ENCODE measurements around the gene APMAP.
"Not testable (repeated sequence)": the region's sequence is repeated elsewhere in the genome, so short reads cannot be mapped to it uniquely, and the experiment has no call there.

APMAP gene

GRCh38 chr20:25006431-25007167 is 14.0 kb upstream of the APMAP start:
- no peak for DNase-seq

- no peak for DNase-seq
Observed at GRCh38 chr20:25005661-25006060, 13.1 kb upstream of the APMAP start.

GRCh38 chr20:25005220-25005619 is 12.7 kb upstream of the APMAP start:
- DNase-seq = no peak

GRCh38 chr20:25003002-25003401 is 10.5 kb upstream of the APMAP start:
- no peak for DNase-seq

- not testable (repeated sequence) for DNase-seq
Observed at GRCh38 chr20:25001323-25001722, 8.8 kb upstream of the APMAP start.

GRCh38 chr20:25000268-25000801 is 7.8 kb upstream of the APMAP start:
- DNase-seq = no peak

- DNase-seq = no peak
Observed at GRCh38 chr20:24999568-24999967, 7.0 kb upstream of the APMAP start.

GRCh38 chr20:24998631-24999445 is 6.3 kb upstream of the APMAP start:
- DNase-seq = no peak

- DNase-seq = no peak
Observed at GRCh38 chr20:24998121-24998520, 5.6 kb upstream of the APMAP start.

GRCh38 chr20:24996449-24997377 is 4.2 kb upstream of the APMAP start:
- no peak for DNase-seq

- no peak for DNase-seq
Observed at GRCh38 chr20:24995741-24996448, 3.3 kb upstream of the APMAP start.

- DNase-seq = peak; percentile 35
Observed at GRCh38 chr20:24994470-24995368, 2.2 kb upstream of the APMAP start.

GRCh38 chr20:24994186-24994465 is 1.6 kb upstream of the APMAP start:
- no peak for DNase-seq

- DNase-seq = peak; percentile 15
Observed at GRCh38 chr20:24993337-24994185, 1.0 kb upstream of the APMAP start.

- DNase-seq = no peak
Observed at GRCh38 chr20:24991897-24992486, 559 bp downstream of the APMAP start.

- no peak for DNase-seq
Observed at GRCh38 chr20:24990810-24991252, 1.7 kb downstream of the APMAP start.

GRCh38 chr20:24989162-24989561 is 3.4 kb downstream of the APMAP start:
- DNase-seq = no peak

GRCh38 chr20:24987873-24988835 is 4.4 kb downstream of the APMAP start:
- DNase-seq = no peak

- DNase-seq = no peak
Observed at GRCh38 chr20:24987244-24987643, 5.3 kb downstream of the APMAP start.
